SK-N-SH (cell line): ENCODE results near the gene NOP16.

Experiments used
- CTCF ChIP-seq: fragments of 200-600 bp; sonication (generic); IDR thresholded peaks from 2 replicates; pipeline ENCODE4 v1.6.1; 2017; ENCODE audit warnings: antibody characterized with exemption, mild to moderate bottlenecking, moderate library complexity
- ELF1 ChIP-seq: IDR thresholded peaks from 2 replicates; pipeline ENCODE4 v1.4.0; 2012
- EP300 ChIP-seq, 2 experiments: IDR thresholded peaks; 2 replicates each; pipeline versions ENCODE4 v1.4.0 to v1.6.1; 2012; ENCODE audit warnings: borderline replicate concordance in 1 of 2, low read depth in 1 of 2, low read length in 1 of 2
- JUND ChIP-seq: IDR thresholded peaks from 2 replicates; pipeline ENCODE4 v1.4.0; 2012
- MEF2A ChIP-seq: IDR thresholded peaks from 2 replicates; pipeline ENCODE4 v1.4.0; 2012; ENCODE audit warnings: low read depth, borderline replicate concordance
- MXI1 ChIP-seq: IDR thresholded peaks from 2 replicates; pipeline ENCODE4 v1.6.1; 2012; ENCODE audit warnings: mild to moderate bottlenecking, low read depth, low read length, improper control_type of control experiment
- NRF1 ChIP-seq: IDR thresholded peaks from 2 replicates; pipeline ENCODE4 v1.6.1; 2012; ENCODE audit warnings: low read depth, mild to moderate bottlenecking, low read length
- POLR2AphosphoS5 ChIP-seq: IDR thresholded peaks from 2 replicates; pipeline ENCODE4 v1.6.1; 2012; ENCODE audit warnings: low read depth, low read length
- REST ChIP-seq: IDR thresholded peaks from 2 replicates; pipeline ENCODE4 v1.6.1; 2012; ENCODE audit warnings: mild to moderate bottlenecking, low read depth, low read length, moderate library complexity
- RFX5 ChIP-seq: IDR thresholded peaks from 2 replicates; pipeline ENCODE4 v1.6.1; 2012; ENCODE audit warnings: mild to moderate bottlenecking, improper control_type of control experiment, low read length
- USF2 ChIP-seq: fragments of 150-350 bp; IDR thresholded peaks from 2 replicates; pipeline ENCODE4 v1.6.1; 2017; ENCODE audit warnings: antibody characterized with exemption, low read length, low read depth, borderline replicate concordance

GRCh38 chr5:176401281-176402205 lies 13.1 kb upstream of the NOP16 start:
- TF ChIP-seq ELF1 (no peak), USF2 (no peak), MXI1 (no peak), CTCF (no peak), JUND (no peak), RFX5 (no peak), NRF1 (no peak), POLR2AphosphoS5 (no peak), MEF2A (no peak), REST (no peak), EP300 (IDR thresholded peaks at IDR 0.05; ENCODE audit: borderline replicate concordance in 1 of 2, low read depth in 1 of 2, low read length in 1 of 2) (no peak)
